Esophagus muscularis mucosa (tissue), 4 donors: ENCODE results near the gene ZNF124.

ENCODE experiments used
- CTCF ChIP-seq, 3 experiments: fragments of 200-600 bp in 2 of 3; fragments of 450-650 bp in 1 of 3; sonication (generic) in 2 of 3; IDR thresholded peaks; one replicate each; pipeline ENCODE4 v1.5.1; 2017 to 2019; ENCODE audit warnings: antibody characterized with exemption in 3 of 3, mild to moderate bottlenecking in 2 of 3, moderate library complexity in 1 of 3
- EP300 ChIP-seq: sonication (generic); formaldehyde crosslinking; IDR thresholded peaks from one replicate; pipeline ENCODE4 v1.6.1; 2017; ENCODE audit warnings: antibody characterized with exemption
- POLR2A ChIP-seq: fragments of 450-650 bp; IDR thresholded peaks from one replicate; pipeline ENCODE4 v1.6.1; 2017; ENCODE audit warnings: antibody characterized with exemption, moderate library complexity, mild to moderate bottlenecking, low read depth
- POLR2AphosphoS5 ChIP-seq, 2 donors: sonication (generic); formaldehyde crosslinking; IDR thresholded peaks; one replicate each; pipeline ENCODE4 v1.6.1; 2017; ENCODE audit warnings: antibody characterized with exemption in 2 of 2

GRCh38 chr1:247216261-247216660, 44.4 kb upstream of the ZNF124 start:
- no peak for TF ChIP-seq CTCF (IDR thresholded peaks at IDR 0.05)
- TF ChIP-seq EP300 = no peak
- no peak for TF ChIP-seq POLR2AphosphoS5 (IDR thresholded peaks at IDR 0.05)
- TF ChIP-seq POLR2A = no peak
